NCI-H2227 treated with DMSO at 0.1 percent for 48 hours (cell line): ENCODE results near the gene TXNDC17.
"Not testable (repeated sequence)": the region's sequence is repeated elsewhere in the genome, so short reads cannot be mapped to it uniquely, and the experiment has no call there.

ENCODE experiments used
- DNase-seq: peaks from one replicate; lab custom pipeline; 2025; lab: John Stamatoyannopoulos, UW

Gene TXNDC17

GRCh38 chr17:6640536-6641246 is at the start of gene TXNDC17, which contains the start of gene KIAA0753:
Gene TXNDC17, plus strand, starts transcription at chr17:6641060. Its CDS starts 23 bp downstream, at chr17:6641083.
Gene KIAA0753, minus strand, starts transcription at chr17:6640711. Its CDS starts 5,608 bp downstream, at chr17:6635103.
- DNase-seq: peak; percentile 95

- DNase-seq: no peak
Measured at GRCh38 chr17:6591599-6592158, 49.2 kb upstream of the TXNDC17 start.

GRCh38 chr17:6592173-6592572 is 48.7 kb upstream of the TXNDC17 start:
- no peak for DNase-seq

GRCh38 chr17:6593371-6593770 is 47.5 kb upstream of the TXNDC17 start:
- DNase-seq: not testable (repeated sequence)

- no peak for DNase-seq
Measured at GRCh38 chr17:6596081-6596480, 44.8 kb upstream of the TXNDC17 start.

- no peak for DNase-seq
Measured at GRCh38 chr17:6596511-6596910, 44.3 kb upstream of the TXNDC17 start.

- DNase-seq: no peak
Measured at GRCh38 chr17:6596941-6597340, 43.9 kb upstream of the TXNDC17 start.

GRCh38 chr17:6597727-6598126 is 43.1 kb upstream of the TXNDC17 start:
- no peak for DNase-seq

- DNase-seq: no peak
Measured at GRCh38 chr17:6599364-6599763, 41.5 kb upstream of the TXNDC17 start.

GRCh38 chr17:6602141-6602540 is 38.7 kb upstream of the TXNDC17 start:
- DNase-seq: no peak

GRCh38 chr17:6603744-6604325 is 37.0 kb upstream of the TXNDC17 start:
- no peak for DNase-seq

GRCh38 chr17:6605142-6605541 is 35.7 kb upstream of the TXNDC17 start:
- DNase-seq: no peak

GRCh38 chr17:6608321-6608720 is 32.5 kb upstream of the TXNDC17 start:
- DNase-seq: no peak

- no peak for DNase-seq
Measured at GRCh38 chr17:6610011-6610410, 30.8 kb upstream of the TXNDC17 start.

GRCh38 chr17:6611231-6611630 is 29.6 kb upstream of the TXNDC17 start:
- DNase-seq: no peak

GRCh38 chr17:6623941-6624340 is 16.9 kb upstream of the TXNDC17 start:
- no peak for DNase-seq

- DNase-seq: no peak
Measured at GRCh38 chr17:6626616-6627015, 14.2 kb upstream of the TXNDC17 start.

GRCh38 chr17:6627019-6627418 is 13.8 kb upstream of the TXNDC17 start:
- DNase-seq: no peak

- no peak for DNase-seq
Measured at GRCh38 chr17:6630390-6630789, 10.5 kb upstream of the TXNDC17 start.

- DNase-seq: no peak
Measured at GRCh38 chr17:6632530-6632929, 8.3 kb upstream of the TXNDC17 start.

GRCh38 chr17:6633263-6633662 is 7.6 kb upstream of the TXNDC17 start:
- DNase-seq: no peak

- DNase-seq: no peak
Measured at GRCh38 chr17:6636105-6636504, 4.8 kb upstream of the TXNDC17 start.
